CD14-positive monocyte (primary cell): Measurements from ENCODE around the gene RNASE1. TPM values are rescaled to one million over a fixed set of nuclear protein-coding genes. Genes with fewer than 3 reads are reported as not detected.
A peak's percentile ranks its signal among the peaks of the same experiment; 100 is the strongest.
"Not testable (repeated sequence)": the region's sequence is repeated elsewhere in the genome, so short reads cannot be mapped to it uniquely, and the experiment has no call there.

Experiments used
- DNase-seq, 3 donors: peaks; one replicate each; pipeline ENCODE4 v3.0.0-alpha.2; 2011 to 2022
- H2AFZ ChIP-seq: 2 replicates; pipeline ENCODE4 v1.6.0; 2012; ENCODE audit warnings: mild to moderate bottlenecking, low read depth, low read length, inconsistent platforms; ENCODE audit not compliant: insufficient read depth, poor library complexity, severe bottlenecking
- H3K27ac ChIP-seq, 2 donors: 1 replicate in 1 of 2; 2 replicates in 1 of 2; pipeline ENCODE4 v1.5.1; 2012 to 2013; ENCODE audit warnings: low read length in 2 of 2, control low read depth in 1 of 2, inconsistent platforms in 1 of 2, low read depth in 1 of 2, mild to moderate bottlenecking in 1 of 2
- H3K27me3 ChIP-seq, 2 donors: one replicate each; pipeline versions ENCODE4 v1.6.0 to v1.6.1; 2011 to 2013; ENCODE audit warnings: low read length in 2 of 2; ENCODE audit not compliant: control insufficient read depth in 2 of 2, insufficient read depth in 2 of 2
- H3K36me3 ChIP-seq, 2 donors: replicated peaks in 1 of 2; 1 replicate in 1 of 2; 2 replicates in 1 of 2; pipeline versions ENCODE4 v1.5.1 to v1.6.1; 2012 to 2013; ENCODE audit warnings: low read length in 2 of 2, control low read depth in 1 of 2, inconsistent platforms in 1 of 2, mild to moderate bottlenecking in 1 of 2; ENCODE audit not compliant: insufficient read depth in 2 of 2, control insufficient read depth in 1 of 2
- H3K4me1 ChIP-seq, 2 donors: 1 replicate in 1 of 2; 2 replicates in 1 of 2; pipeline versions ENCODE4 v1.5.1 to v1.6.1; 2012 to 2013; ENCODE audit warnings: low read length in 2 of 2, control low read depth in 1 of 2, inconsistent platforms in 1 of 2, mild to moderate bottlenecking in 1 of 2, moderate library complexity in 1 of 2; ENCODE audit not compliant: insufficient read depth in 2 of 2, control insufficient read depth in 1 of 2
- H3K4me2 ChIP-seq: replicated peaks from 2 replicates; pipeline ENCODE3; 2012; ENCODE audit warnings: low read length, moderate library complexity, mild to moderate bottlenecking; ENCODE audit not compliant: poor library complexity, severe bottlenecking; ENCODE audit errors: extremely low read depth
- H3K4me3 ChIP-seq, 3 experiments: fragments of 200-600 bp in 1 of 3; sonication (generic) in 1 of 3; replicated peaks in 1 of 3; 1 replicate in 2 of 3; 2 replicates in 1 of 3; pipeline ENCODE4 v1.5.1; 2011 to 2013; ENCODE audit warnings: low read length in 3 of 3, mild to moderate bottlenecking in 3 of 3, control low read depth in 2 of 3, low read depth in 2 of 3, inconsistent platforms in 1 of 3, moderate library complexity in 1 of 3
- H3K79me2 ChIP-seq: 2 replicates; pipeline ENCODE4 v1.6.0; 2012; ENCODE audit warnings: mild to moderate bottlenecking, control low read depth, inconsistent platforms, low read length, moderate library complexity; ENCODE audit not compliant: insufficient read depth
- H3K9ac ChIP-seq: 2 replicates; pipeline ENCODE4 v1.6.0; 2017; ENCODE audit warnings: low read length, mild to moderate bottlenecking; ENCODE audit not compliant: insufficient read depth, poor library complexity, severe bottlenecking
- H3K9me3 ChIP-seq, 2 donors: replicated peaks in 1 of 2; 1 replicate in 1 of 2; 2 replicates in 1 of 2; pipeline versions ENCODE4 v1.5.1 to v1.6.1; 2012 to 2013; ENCODE audit warnings: low read length in 2 of 2, control low read depth in 1 of 2; ENCODE audit not compliant: control insufficient read depth in 1 of 2, insufficient read depth in 1 of 2
- H4K20me1 ChIP-seq: 2 replicates; pipeline ENCODE4 v1.6.0; 2012; ENCODE audit warnings: mild to moderate bottlenecking, low read length, control low read depth, moderate library complexity; ENCODE audit not compliant: insufficient read depth
- H3K27ac Mint-ChIP-seq, 7 donors: one replicate each; pipeline ENCODE4 v1.8.0; 2020; ENCODE audit warnings: mild to moderate bottlenecking in 7 of 7, mixed read lengths in 7 of 7, moderate library complexity in 6 of 7, inconsistent platforms in 2 of 7
- H3K27me3 Mint-ChIP-seq, 3 donors: one replicate each; pipeline ENCODE4 v1.8.0; 2021 to 2022; ENCODE audit warnings: low read depth in 3 of 3, mild to moderate bottlenecking in 3 of 3, mixed read lengths in 3 of 3, moderate library complexity in 3 of 3, inconsistent platforms in 1 of 3
- H3K36me3 Mint-ChIP-seq, 2 donors: one replicate each; pipeline ENCODE4 v1.8.0; 2020; ENCODE audit warnings: mixed read lengths in 2 of 2, inconsistent platforms in 1 of 2, mild to moderate bottlenecking in 1 of 2
- H3K4me1 Mint-ChIP-seq: one replicate; pipeline ENCODE4 v1.8.0; 2020; ENCODE audit warnings: mild to moderate bottlenecking, mixed read lengths
- H3K4me3 Mint-ChIP-seq, 2 donors: one replicate each; pipeline ENCODE4 v1.8.0; 2020; ENCODE audit warnings: mild to moderate bottlenecking in 2 of 2, mixed read lengths in 2 of 2, moderate library complexity in 1 of 2
- H3K9me3 Mint-ChIP-seq, 7 donors: one replicate each; pipeline ENCODE4 v1.8.0; 2020 to 2022; ENCODE audit warnings: mixed read lengths in 7 of 7, mild to moderate bottlenecking in 6 of 7, moderate library complexity in 6 of 7, inconsistent platforms in 2 of 7
- CTCF ChIP-seq: fragments of 200-600 bp; IDR thresholded peaks from one replicate; pipeline ENCODE4 v1.8.0; 2022; ENCODE audit warnings: antibody characterized with exemption, mild to moderate bottlenecking
- WGBS: methylation state at CpG from one replicate; pipeline ENCODE4 v1.1.5; 2013; ENCODE audit warnings: missing lambda C conversion rate; ENCODE audit not compliant: insufficient coverage; 5-methylcytosine and 5-hydroxymethylcytosine counted together
- intact Hi-C, 2 donors: fragments of 100-400 bp; cut with micrococcal nuclease; formaldehyde crosslinking; loops; one replicate each; pipeline versions ENCODE4 v1.15.0 to v1.15.1; 2023
- polyA plus RNA-seq, 3 donors: library from polyadenylated mRNA; depleted of rRNA in 1 of 3; unstranded in 2 of 3; stranded (reverse) in 1 of 3; fragments of 300-500 nt in 2 of 3; fragments of >200 nt in 1 of 3; fragmentation: Illumina TruSeq in 2 of 3; gene quantifications; 1 replicate in 2 of 3; 2 replicates in 1 of 3; pipeline ENCODE4 v1.2.3, GENCODE V29; 2012 to 2021

The RNASE1 gene
- polyA plus RNA-seq, 3 donors: 2.1 to 191 (median 11.3) TPM

GRCh38 chr14:20820063-20820904 lies 17.6 kb upstream of the RNASE1 start:
- no peaks in the 10 kb centered on the region for H3K36me3 ChIP-seq
- Mint-ChIP-seq H3K27ac (peak overlapping the region in 4 of 7 donors; percentile 3 to 57 (median 28)), H3K27me3 (peaks cover 0 to 4% (median 3%) of the 10 kb centered on the region in 3 donors), H3K4me3 (no peak overlapping the region), H3K9me3 (peaks cover 0 to 8% (median 5%) of the 10 kb centered on the region in 7 donors), H3K36me3 (peaks cover 0 to 2% of the 10 kb centered on the region in 2 donors), H3K4me1 (peaks cover 44% of the 10 kb centered on the region)
- DNase-seq: no peak
- no peak for TF ChIP-seq CTCF
- H2AFZ ChIP-seq: no peak overlapping the region
- intact Hi-C loops: no loop called here
- no peaks in the 10 kb centered on the region for H3K9me3 ChIP-seq
- H3K4me2 ChIP-seq: no peak overlapping the region
- no peak overlapping the region for H3K27ac ChIP-seq
- WGBS: 100% methylated on average over 3 of the region's 14 CpGs
- peaks cover 25 to 36% of the 10 kb centered on the region in 2 donors for H3K4me1 ChIP-seq
- H3K9ac ChIP-seq: no peak overlapping the region
- H4K20me1 ChIP-seq: no peaks in the 10 kb centered on the region
- no peaks in the 10 kb centered on the region for H3K27me3 ChIP-seq
- no peaks in the 10 kb centered on the region for H3K79me2 ChIP-seq
- no peak overlapping the region for H3K4me3 ChIP-seq

- peaks cover 0 to 2% of the 10 kb centered on the region in 2 donors for H3K36me3 Mint-ChIP-seq
- peaks cover 44% of the 10 kb centered on the region for H3K4me1 Mint-ChIP-seq
- H3K27ac ChIP-seq: no peak overlapping the region
- no peak overlapping the region for H3K9ac ChIP-seq
- no peak overlapping the region for H3K4me3 Mint-ChIP-seq
- H3K4me1 ChIP-seq: peaks cover 25 to 36% of the 10 kb centered on the region in 2 donors
- no peak overlapping the region for H3K4me3 ChIP-seq
- no peaks in the 10 kb centered on the region for H3K79me2 ChIP-seq
- H3K27me3 Mint-ChIP-seq: peaks cover 0 to 3% (median 1%) of the 10 kb centered on the region in 3 donors
- intact Hi-C loops: no loop called here
- H3K4me2 ChIP-seq: no peak overlapping the region
- 97% methylated on average over 5 of the region's 7 CpGs for WGBS
- DNase-seq: no peak
- no peak overlapping the region for H2AFZ ChIP-seq
- H3K27me3 ChIP-seq: no peaks in the 10 kb centered on the region
- no peak for TF ChIP-seq CTCF
- no peak overlapping the region for H3K27ac Mint-ChIP-seq
- H3K36me3 ChIP-seq: no peaks in the 10 kb centered on the region
- H3K9me3 Mint-ChIP-seq: peaks cover 0 to 7% (median 5%) of the 10 kb centered on the region in 7 donors
- no peaks in the 10 kb centered on the region for H3K9me3 ChIP-seq
- H4K20me1 ChIP-seq: no peaks in the 10 kb centered on the region
Measured at GRCh38 chr14:20818861-20819260, 16.2 kb upstream of the RNASE1 start.

GRCh38 chr14:20815946-20816345 lies 13.3 kb upstream of the RNASE1 start:
- H3K27me3 Mint-ChIP-seq, DNase-seq, H3K4me2 ChIP-seq, H3K27ac ChIP-seq, H3K36me3 ChIP-seq, H3K4me3 Mint-ChIP-seq, H2AFZ ChIP-seq, H3K36me3 Mint-ChIP-seq, H3K9ac ChIP-seq, H3K9me3 ChIP-seq, intact Hi-C loops, H4K20me1 ChIP-seq, H3K4me3 ChIP-seq, H3K9me3 Mint-ChIP-seq, H3K27me3 ChIP-seq, H3K79me2 ChIP-seq: not testable (repeated sequence)
- Mint-ChIP-seq H3K4me1 (peaks cover 41% of the 10 kb centered on the region), H3K27ac (peak overlapping the region in 1 of 7 donors; percentile 55)
- WGBS: 87% methylated on average over 3 of the region's 3 CpGs
- peaks cover 23 to 42% of the 10 kb centered on the region in 2 donors for H3K4me1 ChIP-seq
